GM19099 (cell line): ENCODE data around the gene MARK1.

Experiments
- POLR2A ChIP-seq: IDR thresholded peaks from 3 replicates; pipeline ENCODE4 v1.6.1; 2011; ENCODE audit warnings: low read depth; ENCODE audit not compliant: insufficient read length; ENCODE audit errors: extremely low read depth

The MARK1 gene

DNA sequence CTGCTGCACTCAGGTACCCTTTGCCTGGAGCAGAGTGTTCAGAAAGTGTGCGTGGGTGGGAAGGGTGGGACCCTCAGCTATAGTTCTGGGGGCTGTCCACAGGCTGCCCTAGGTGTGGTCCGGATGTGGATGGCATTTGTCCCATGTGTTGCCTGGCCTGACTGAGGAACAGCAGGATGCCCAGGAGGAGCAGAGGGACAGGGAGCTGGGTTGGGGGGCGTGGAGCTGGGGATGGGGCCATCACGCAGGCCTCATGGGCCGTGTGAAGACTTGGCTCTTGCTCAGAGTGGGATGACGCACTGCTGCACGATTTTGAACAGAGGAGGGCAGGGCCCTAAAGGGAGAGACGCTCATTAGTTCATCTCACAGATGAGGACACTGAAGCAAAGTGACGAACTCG lies 179.2 kb downstream of the MARK1 start:
- TF ChIP-seq POLR2A, result no peak

DNA sequence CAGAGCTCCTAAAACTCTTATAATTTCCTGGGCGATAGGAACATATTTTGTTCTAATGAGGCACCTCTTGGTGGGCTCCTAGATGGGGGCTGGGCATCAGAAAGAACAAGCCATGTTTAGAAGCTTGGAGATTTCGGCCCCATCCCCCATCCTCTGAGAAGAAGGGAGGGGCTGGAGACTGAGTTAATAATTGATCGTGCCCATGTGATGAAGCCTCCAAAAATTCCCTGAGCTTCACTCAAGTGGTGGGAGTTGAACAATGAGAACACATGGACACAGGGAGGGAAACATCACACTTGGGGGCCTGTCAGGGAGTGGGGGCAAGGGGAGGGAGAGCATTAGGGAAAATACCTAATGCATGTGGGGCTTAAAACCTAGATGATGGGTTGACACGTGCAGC lies 180.3 kb downstream of the MARK1 start:
- no peak for TF ChIP-seq POLR2A

- no peak for TF ChIP-seq POLR2A
These were observed 181.2 kb downstream of the MARK1 start for GRCh38 chr1:220708936-220709801.

DNA sequence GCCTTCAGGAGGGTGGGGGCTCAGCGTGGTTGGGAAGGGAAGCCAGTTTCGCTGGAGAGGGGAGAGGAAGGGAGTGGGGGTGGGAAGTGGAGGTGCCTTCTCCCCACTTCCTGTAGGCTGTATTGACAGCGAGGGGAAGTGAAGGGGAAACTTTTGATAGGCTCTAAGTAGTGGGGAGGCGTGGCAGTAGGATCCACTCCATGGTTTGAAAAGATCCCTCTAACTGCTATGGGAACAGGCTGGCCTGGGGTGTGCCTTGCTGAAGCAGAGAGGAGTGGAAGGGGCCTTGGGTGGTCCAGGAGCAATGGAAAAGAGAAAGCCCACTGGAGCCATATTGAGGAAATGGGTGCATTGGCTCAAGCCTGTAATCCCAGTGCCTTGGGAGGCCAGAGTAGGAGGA lies 182.4 kb downstream of the MARK1 start:
- TF ChIP-seq POLR2A, result no peak

GRCh38 chr1:220711056-220711809 lies 183.3 kb downstream of the MARK1 start:
- no peak for TF ChIP-seq POLR2A
